Cortex of kidney (tissue), 1 donor: ENCODE measurements around the gene KRT82.
"Not testable (repeated sequence)": the region's sequence is repeated elsewhere in the genome, so short reads cannot be mapped to it uniquely, and the experiment has no call there.

Experiments
- DNase-seq: peaks from one replicate; lab custom pipeline; 2025; lab: John Stamatoyannopoulos, UW

Gene KRT82

DNA sequence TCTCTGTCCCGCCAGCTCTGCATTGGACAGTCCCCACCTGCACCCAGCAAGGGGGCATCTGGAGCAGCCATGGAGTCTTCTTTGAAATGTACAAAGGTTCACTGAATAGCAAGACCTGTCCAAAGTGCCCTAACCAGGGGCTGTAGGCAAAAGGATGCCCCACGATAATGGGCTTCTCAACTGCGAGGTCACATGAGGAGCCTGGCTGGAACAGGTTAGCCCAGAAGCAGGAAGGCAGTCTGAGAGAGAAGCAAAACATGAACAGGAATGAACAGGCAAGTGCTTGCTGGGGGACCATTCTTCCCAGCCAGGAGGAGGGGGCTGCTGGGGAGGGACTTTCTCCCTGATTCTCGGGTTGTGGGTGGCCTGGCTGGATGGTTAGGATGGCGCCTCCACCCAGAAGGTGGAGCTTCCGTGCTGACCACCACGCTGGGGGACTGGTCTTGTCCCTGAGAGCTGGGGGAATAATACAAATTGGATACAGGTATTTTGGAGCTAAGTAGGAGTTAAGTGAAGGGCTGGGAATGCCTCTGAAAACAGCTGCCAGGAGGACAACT is 46.0 kb downstream of the KRT82 start:
- no peak for DNase-seq

DNA sequence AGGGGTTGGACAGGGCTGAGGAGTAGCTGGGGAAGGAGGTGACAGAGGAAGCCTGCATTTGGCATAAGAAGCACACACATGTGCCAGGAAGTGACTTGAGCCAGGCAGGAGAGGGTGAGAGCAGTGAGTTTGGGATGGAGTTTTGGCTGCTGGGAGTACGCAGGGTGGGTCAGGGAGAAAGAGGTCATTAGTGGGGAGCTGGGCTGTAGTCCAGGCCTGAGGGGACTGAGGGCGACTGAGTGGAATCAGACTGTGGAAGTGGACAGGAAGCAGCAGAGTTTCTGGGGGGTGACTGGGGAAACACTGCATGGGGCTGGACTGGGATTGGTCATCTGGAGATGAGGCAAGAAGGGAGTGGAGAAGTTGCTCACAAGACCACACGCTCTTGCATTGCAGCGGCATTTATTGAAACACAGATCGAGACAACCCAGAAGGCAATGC is 46.5 kb downstream of the KRT82 start:
- DNase-seq, result no peak

DNA sequence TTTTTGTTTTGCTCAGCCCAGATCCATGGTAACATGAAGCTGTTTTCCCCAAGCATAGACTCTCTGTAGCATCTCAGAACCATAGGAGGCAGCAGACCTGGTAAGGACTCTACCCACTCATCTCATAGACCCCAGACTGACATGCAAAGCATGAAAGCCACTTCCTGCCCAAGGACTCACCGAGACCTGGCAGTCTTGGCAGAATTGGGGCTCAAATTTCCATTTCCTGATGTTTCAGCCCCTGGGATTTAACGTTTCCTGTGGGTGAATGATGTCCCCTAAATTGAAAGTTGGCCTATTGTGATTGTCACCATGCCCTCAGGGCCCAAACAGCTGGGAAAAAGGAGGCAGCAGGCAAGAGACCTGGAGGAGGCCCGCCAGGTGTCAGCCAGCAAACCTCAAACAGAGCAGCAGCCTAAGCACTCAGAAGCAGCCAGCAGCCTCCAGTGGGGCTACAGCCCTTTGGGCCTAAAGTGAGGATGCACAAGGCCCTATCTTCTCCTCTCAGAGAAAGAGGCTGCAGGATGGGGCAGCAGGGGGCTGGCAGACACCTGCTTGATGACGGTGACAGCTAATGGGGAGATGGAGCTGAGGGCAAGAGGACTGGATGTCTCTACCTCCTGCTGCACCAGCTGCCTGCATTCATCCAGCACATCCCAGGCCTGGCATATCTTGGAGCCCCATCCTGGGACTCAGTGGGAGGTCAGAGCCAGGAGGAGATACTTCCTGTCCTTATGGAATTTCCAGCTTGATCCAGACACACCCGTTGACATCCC is 47.4 kb downstream of the KRT82 start:
- DNase-seq, result no peak

DNA sequence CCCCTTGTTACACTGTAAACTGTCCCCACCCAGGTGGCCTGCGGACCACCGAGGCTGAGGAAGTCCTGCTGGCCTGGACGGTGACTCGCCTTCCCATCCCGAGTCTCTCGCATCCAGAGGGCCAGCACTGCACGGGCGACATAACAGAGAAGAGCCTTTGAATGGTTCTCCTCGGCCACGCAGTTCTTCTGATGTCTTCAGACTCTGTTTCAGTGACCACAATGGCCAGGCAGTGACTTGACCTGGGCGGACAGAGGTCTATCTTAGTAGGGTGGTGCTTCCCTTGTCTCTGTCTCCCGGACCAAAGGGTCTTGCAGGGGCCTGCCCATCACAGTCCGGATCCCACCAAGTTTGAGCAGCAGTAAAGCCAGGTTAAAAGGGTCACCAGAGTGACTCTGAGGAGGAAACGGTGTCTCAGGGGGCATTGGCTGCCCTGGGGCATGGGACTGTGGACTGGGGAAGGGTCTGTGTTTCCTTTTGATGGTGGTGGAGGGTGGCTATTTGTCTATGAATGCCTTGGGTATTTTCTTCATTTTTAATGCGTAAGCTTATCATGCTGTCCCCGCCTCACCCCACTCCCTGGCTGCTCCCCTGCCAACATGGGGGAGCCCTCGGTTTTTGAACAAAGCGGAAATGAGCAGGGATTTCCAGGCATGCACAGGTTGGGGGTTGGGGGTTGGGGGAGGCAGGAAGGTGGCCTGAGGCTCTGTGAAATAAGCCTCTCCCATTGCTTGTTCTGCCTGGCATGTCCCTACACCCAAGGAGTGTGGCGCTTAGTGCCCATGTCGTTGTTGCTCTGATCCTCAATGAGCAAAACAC is 49.2 kb downstream of the KRT82 start:
- DNase-seq, result no peak

DNA sequence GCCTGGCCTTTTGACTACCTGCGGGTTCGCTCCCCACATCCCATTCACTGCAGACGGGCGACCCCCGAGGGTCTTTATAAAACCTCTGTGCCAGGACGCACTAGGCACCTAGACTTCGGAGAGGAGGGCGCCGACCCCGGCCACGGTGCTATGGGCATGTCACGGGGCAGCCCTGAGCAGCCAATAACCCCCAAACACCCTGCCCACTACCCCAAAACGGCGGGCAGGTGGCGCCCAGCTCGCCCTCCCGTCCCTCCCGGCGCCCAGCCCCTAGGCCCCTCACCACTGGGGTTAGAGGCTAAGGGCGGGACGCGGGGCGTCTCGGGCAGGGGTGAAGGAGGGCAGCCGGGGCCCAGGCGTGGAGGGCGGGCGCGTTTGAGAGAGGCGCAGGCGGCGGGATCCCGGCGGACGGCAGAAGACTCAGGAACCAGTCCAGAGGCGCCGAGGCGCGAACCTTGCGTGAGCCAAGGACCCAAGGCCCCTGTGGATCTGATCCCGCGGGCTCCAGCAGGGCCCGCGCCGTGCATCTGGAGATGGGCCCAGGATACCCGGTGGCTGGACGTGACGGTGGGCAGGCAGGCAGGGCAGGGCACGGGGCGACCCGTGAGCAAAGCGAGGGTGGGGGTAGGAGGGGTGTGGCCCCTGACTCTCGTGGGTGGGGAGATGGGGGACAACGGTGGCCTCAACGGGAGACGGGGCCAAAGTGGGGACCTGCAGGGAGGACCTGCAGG is 49.9 kb downstream of the KRT82 start:
- DNase-seq, result no peak

DNA sequence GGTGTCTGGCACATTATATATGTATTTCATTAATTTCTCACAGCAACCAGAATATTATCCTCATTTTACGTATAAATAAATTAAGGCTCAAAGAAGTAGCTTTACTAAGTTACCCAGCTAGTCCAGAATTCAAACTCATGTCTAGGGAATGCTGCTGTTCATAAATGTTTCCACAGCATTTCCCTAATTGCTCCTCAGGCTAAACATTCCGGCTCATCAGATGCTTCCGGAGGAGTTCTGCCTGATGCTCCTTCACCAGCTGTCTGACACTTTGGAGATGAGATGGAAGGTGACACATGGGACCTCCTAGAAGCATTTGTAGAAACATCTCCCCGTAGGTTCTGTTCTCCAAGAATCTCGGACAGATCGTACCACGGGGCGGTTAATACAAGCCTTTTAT is 51.0 kb downstream of the KRT82 start:
- no peak for DNase-seq

DNA sequence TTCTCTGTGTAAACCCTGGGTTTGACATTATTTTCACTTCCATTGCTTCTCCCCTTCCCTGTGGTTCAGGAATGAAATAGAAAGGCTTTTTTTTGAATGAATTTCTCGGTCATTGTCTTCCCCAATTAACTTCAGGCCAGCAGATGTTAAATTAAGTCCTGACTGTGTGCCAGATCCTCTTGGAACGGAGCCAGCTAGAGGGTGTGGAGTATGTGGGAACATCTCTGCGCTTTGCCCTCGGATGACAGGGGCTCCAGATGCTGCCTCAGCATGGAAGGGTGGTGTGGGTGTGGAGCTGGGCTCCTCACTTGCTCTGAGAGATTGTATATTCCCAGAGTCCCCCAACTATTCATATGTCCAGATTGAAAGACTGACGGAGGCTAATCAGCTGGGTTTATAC is 51.9 kb downstream of the KRT82 start:
- no peak for DNase-seq

DNA sequence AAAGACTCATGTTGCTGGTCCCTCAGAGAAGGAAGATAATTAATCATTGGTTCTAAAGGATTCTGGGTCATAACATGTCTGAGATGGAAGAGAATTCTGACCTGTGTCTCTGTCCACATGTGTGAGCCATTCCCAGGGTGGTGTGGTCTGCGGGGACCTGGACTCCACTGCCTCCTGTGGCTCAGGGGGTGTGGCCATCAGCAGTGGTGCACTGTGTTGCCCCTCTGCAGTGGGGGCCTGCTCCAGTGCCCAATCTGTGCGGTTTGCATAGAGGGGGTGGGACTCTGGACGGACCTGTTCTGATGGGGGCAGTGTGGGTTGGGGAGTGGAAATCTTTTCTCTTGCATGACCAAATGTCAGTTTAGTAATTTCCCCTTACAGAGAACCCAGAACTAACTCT is 52.4 kb downstream of the KRT82 start:
- no peak for DNase-seq

DNA sequence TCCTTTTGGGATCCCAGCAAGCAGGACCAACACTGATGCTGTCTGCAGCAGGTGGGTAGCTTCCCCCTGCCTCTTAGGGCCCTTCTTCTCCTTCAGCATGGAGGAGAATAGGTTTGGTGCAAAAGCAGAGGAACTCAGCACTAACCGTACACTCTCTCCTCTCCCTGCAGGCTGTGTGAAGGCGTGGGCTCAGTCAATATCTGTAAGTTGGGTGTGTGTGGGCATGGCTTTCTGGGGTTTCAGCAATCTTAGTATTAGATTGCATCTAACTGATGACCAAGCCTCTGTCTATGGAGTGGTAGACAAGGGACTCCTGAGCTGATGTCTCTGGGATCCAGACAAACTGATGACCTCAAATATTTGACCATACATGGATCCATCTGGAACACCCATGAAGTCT is 53.2 kb downstream of the KRT82 start:
- DNase-seq, result no peak

DNA sequence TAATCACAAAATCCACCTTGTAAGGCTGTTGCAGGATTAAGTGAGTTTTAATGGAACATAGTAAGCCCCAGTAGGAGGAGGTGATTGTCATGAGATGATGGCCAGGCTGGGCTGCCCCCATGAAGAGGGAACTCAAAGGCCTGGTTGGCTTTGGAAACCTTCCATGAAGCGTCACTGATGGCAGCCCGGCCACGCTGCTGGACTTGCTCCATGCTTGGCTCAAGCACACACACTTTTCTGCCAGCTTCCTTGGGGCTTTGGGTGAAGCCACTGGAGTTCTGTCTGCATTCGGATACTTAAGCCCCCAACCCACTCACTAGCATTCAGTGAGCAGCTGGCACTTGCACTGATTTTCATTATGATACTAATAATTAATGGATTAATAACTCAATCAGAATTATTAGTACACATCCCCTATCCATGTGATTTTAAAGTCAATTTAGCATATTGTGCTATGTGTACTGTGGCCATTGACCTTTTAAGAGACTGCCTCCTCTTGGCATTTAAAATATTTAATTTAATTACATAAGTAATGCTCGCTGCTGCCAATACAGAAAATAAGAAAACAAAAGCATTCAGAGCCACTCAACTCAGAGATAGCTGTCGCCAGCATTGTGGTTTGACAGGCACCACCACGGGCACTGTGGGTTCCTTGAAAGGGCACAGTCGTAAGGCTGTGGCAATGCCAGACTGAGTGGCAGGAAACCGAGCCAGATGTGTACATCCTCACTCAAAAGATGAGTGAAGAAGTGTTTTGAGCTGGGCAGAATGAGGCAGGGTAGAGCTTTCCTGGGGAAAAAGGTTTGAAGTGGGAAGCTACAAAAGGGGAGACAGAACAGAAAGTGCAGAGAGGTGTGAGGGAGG is 54.7 kb downstream of the KRT82 start:
- DNase-seq, result no peak

DNA sequence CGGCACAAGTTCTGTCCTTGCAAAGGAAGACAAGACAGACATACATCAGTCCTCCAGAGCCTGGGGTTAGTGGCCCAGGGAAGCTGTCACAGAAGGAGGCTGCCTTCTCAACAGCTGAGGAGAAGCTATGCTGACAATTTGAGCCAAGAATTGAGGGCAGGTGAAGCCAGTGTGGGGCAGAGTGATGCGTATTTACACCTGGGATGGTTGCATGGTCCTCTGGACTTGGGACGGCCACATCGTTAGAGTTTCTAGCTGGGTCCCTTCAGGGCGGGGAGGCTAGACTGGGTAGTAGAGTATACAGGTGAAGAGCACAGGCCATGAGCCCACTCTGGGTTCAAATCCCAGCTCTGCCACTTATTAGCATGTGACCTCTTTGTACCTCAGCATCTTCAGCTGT is 55.3 kb downstream of the KRT82 start:
- no peak for DNase-seq

DNA sequence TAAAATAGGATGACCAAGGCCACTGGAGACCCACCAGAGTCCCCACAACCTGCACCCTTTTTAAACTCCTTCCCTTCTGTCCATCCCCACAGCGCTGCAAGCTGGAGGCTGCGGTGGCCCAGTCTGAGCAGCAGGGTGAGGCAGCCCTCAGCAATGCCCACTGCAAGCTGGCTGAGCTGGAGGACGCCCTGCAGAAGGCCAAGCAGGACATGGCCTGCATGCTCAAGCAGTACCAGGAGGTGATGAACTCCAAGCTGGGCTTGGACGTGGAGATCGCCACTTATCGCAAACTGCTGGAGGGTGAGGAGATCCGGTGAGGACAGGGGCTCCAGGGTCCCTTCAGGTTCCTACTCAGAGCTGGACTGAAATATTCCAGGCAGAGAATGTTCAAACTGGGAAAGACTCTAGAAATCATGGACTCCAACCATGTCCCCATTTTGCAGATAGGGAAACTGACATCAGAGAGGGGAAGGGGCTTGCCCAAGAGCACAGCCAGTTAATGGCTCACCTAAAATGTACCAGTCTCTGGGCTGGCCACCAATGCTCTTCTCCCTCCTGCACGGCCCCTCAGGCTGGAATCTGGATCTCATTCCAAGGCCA is 56.0 kb downstream of the KRT82 start:
- no peak for DNase-seq

DNA sequence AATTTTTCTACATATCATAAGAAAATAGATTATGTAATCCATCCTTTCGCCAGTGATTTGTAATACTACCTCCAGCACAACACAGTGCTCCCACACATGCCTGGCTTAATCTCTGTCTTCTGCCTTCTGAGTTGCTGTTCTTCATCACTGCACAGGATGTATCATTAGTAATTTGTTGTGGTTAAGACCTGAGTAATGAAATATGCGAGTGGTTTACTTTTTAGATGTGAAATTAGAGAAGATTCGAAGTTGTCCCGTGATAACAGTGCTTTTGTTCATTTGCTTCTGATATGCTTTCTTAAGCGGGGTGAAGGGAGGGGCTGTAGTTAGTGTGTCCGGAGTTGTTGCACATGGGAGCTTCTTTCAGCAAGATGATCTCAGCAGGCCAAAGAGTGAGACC is 56.9 kb downstream of the KRT82 start:
- DNase-seq, result no peak

DNA sequence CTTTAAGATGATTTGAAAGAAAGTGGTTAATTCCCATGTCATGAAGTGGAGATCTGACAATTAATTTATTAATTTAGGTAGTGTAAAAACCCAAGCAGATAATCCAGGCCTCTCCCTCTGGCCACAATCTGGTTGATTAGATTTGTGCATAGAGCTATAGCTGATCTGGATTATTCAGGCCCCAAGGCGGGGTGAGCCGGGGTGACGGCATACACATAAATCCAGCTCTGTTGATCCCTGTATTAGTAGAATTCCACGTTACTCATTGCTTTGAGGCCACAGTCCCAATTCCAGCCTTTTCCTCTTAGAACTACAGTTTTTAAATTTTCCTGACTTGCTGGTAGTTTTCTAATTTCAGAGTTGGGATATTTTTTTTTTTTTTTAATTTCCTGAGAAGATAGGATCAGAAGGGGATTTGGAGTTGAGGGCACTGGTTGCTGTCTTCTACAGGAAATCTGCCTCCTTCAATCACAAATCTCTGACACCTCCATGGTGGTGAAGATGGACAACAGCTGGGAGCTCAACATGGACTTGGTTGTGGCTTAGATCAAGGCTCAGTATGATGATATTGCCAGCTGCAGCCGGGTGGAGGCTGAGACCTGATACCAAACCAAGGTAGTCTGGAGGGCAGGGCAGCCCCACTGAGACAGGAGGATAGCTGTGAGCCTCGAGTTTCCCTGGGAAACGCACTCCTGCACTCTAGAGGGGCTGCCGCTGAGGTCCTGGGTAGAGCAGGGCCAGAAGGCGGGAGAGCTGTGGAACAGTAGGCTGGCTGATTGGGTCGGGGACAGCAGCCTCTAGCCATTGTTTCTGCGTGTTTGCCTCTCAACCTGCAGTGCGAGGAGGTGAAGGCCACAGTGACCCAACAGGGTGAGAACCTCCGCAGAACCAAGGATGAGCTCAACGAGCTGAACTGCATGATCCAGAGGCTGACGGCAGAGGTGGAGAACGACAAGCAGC is 58.3 kb downstream of the KRT82 start:
- DNase-seq, result no peak

DNA sequence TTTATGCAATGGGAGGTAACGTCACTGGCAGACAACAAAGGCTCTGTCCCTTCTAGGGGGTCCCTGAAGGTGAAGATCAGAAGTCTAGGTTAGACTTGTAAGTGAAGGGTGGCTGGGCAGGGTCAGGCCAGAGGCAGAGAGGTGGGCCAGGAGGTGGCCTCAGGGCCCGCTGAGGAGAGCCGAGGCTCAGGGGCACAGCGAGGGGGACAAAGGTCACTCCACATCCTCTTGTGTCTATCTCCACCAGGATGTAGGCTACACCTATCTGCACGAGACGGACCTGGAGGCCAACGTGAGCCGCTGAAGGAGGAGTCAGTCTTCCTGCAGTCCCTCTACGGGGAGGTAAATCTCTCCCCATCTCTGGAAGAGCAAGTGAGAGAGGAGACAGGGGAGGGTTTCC is 59.1 kb downstream of the KRT82 start:
- no peak for DNase-seq

DNA sequence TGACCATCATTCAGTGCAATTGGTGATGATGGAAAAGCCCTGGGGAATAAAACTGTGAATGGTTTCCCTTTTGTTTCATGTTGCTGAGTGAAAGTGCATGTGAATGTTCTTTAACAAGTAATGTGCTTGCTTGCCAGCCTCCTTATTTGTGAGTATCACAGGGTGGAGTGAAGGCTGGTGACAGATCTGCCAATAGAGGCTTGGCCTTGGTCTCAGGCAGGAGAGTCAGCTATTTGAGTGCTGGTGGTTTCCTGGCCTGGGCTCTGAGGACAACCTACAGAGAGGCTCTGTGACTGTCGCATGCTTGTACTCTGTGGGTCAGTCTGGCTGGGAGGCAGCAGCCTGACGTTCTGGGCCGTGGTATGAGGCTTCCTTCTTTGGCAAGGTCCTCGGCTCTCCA is 59.5 kb downstream of the KRT82 start:
- no peak for DNase-seq

DNA sequence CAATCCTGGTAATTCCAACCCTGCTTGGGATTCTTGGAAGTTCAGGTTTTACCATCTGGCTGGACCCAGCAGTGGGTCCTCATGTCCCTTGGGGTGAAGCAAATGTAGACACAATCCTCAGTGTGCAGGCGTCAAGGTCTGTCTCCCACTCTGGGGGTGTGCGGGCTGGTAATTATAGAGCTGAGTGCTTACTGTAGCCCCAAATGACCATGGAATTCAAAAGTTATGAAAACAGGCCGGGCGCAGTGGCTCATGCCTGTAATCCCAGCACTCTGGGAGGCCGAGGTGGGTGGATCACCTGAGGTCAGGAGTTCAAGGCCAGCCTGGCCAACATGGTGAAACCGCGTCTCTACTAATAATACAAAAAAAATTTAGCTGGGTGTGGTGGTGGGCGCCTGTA is 61.1 kb downstream of the KRT82 start:
- not testable (repeated sequence) for DNase-seq

DNA sequence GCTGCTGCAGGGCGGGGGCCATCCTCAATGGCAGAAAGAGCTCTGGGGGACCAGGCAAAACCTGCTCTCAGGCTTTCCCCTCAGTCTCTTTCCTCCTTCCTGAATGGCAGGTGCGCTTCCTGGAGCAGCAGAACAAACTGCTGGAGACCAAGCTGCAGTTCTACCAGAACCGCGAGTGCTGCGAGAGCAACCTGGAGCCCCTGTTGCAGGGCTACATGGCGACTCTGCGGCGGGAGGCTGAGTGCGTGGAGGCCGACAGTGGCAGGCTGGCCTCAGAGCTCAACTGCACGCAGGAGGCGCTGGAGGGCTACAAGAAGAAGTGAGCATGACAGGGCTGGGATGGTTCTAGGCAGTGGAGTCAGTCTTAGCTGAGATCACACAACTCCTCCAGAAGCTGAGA is 62.0 kb downstream of the KRT82 start:
- DNase-seq, result no peak
